Effector CD8-positive, alpha-beta T cell (primary cell): ENCODE measurements around the gene UBA1.

Source experiments
- DNase-seq: peaks from one replicate; lab custom pipeline; 2025; lab: John Stamatoyannopoulos, UW

Gene UBA1

GRCh38 chrX:47169726-47170515 is 23.7 kb upstream of the UBA1 start:
- DNase-seq = no peak

DNA sequence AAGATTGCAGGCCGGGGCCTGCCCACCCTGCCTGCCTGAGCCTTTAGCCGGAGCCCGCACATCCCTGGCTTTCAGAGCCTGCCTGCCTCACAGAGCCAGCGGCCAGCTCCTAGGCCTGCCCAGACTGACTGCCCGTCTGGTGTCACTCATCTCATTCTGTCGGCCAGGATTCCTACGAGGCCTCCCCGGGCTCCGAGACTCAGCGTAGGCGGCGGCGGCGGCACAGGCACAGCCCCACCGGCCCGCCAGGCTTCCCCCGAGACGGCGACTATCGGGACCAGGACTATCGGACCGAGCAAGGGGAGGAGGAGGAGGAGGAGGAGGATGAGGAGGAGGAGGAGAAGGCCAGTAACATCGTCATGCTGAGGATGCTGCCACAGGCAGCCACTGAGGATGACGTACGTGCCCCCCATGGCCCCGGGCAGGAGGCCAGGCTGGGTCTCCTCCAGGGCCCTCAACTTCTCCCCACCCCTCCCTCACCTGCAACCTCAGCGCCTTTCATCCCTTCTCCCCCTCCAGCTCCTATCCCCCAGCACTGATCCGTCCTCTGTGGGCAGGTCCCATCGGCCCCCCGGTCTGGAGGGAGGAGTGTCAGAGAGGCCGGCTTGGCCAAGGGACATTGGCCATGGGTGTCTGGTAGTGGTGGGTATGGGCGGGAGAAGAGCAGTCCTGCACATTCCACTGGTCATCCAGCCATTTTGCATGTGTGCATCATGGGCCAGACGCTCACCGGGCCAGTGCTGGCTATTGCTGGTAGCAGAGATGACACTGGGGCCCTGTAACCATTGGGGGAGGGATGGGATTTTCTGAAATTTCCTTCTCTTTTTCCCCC is 22.6 kb upstream of the UBA1 start:
- no peak for DNase-seq

DNA sequence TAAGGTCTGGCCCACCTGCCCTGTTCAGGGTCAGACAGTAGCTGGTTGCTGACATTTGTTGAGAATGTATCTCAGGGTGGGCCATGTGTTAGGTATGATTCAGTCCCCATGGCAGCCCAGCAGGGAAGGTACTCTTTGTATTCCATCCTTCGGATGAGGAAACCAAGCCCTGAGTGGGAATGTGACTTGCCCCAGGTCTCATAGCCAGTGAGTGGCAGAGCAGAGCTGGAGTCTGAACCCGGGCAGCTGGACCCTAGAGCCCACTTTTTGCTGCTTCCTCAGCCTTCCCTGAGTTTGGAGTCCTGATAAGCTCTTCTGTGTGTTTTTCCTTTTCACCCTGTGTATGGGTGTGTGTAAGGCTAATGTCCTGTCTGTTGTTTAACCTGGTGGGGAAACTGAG is 21.6 kb upstream of the UBA1 start:
- no peak for DNase-seq

DNA sequence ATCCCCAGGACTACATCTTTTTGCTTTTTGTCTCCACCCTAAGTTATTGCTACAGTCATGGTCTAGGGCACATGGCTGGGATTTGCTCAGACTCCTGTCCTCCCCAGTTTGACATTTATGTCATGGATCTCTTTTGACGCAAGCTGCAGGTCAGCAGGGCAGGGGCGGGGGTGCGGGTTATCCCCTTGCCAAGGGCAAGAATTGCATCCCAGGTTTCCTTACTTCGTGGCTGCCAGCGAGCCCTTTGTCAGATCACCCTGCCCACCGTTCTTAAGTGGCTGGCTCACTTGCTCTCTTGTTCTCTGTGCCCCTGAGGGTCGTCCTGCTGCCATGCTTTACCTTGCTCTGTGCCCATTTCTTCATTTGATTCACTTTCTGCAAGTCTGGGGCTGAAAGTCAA is 21.1 kb upstream of the UBA1 start:
- no peak for DNase-seq

DNA sequence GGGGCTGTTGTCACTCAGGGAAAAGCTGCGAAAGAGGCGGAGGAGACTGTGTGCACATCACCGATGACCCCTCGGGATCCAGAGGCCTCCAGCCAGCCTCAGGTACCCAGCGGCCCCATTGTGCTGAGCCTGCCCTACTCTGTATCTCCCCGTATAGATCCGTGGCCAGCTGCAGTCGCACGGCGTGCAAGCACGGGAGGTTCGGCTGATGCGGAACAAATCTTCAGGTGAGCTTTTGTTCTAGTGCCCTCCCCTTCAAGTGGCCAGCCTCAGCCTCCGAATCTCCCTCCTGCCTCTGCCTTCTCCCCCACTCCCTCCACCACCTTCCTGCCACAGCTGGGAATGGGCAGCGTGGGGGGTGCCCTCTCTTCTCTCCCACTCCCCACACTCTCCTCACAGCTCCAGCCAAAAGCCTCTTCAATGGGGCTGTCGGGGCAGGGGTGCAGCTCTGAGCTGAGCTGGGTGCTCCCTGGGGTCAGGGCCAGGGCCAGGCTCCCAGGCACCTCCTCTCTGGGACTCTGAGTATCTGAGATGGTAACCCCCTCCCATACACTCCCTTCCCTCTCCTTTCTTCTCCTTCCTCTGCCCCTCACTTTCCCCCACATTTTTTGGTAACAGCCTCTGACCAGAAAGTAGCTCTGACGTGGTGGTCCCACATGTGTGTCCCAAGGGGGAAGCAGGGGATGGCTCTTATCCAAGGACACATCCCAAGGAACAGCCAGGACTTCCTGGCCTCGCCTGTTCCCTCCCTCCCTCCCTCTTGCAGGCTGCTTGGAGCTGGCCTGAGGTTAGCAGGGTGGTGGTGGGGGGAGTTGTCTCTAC is 20.4 kb upstream of the UBA1 start:
- no peak for DNase-seq

DNA sequence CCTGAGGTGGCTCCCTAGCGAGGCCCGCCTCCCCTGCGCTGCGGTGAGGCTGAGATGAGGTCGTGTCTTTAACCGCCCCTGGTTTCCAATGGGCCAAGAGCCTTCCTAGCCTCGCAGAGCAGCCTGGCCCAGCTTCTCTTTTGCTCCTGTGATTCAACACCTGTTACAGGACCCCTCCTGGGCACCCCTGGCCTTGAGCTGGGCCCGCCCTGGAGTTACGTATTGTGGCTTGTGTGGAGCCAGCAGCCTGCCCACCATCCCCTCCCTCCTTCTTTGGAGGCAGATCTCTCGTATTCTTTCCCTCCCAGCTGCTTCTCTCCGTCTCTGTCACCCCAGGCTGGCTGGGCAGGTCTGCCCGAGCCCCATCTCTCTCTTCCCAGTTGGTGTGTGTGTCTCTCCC is 19.3 kb upstream of the UBA1 start:
- no peak for DNase-seq

DNA sequence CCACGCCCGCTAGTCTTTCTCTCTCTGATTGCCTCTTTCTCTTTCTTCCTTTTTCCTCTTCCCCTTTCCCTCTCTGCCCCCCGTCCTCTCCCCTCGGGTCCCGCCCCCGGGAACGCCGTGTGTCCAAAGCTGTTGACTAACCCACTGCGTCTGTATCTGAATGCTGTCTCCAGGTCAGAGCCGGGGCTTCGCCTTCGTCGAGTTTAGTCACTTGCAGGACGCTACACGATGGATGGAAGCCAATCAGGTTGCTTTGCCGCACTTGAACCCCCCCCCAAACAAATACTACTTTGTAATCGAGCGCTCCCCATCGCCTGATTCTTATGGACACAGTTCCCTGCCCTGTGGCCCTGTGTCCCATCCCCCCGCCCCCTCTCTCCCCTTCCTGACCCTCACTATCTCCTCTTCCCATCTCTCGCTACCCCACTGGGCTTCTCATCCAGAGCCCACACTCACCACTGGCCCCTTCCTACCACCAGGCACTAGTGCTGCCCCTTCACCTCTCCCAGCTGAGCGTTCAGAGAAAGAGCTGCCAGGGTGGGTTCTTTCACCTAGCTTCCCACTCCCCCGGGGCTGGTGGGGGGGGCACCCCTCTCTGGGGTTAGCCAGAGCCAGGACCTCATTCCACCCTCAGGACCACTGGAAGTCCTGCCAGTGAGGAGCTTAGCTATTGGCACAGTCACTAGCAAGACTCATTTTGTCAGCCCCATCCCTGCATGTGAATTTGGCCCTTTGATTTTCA is 18.6 kb upstream of the UBA1 start:
- DNase-seq = no peak

GRCh38 chrX:47175588-47175980 is 18.0 kb upstream of the UBA1 start:
- DNase-seq = no peak

- DNase-seq = no peak
These were observed 17.4 kb upstream of the UBA1 start for GRCh38 chrX:47176101-47176740.

DNA sequence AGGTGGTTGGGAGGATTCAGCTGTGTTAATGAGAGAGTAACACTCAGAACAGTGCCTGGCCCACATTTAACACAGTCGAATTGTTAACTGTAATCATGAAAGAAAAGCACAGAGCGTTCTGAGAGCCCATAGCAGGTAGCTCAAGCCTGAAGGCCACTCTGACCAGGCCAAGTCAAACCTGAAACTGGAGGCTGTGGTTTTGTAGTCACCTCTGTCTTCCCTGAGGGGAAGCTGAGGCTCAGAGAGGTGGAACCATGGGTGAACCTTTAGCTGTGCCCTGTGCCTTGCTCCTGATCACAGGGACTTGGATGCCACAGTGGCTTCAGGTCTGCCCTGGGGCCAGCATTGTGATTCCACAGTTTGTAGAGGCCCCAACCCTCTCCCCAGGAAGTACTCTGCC is 16.6 kb upstream of the UBA1 start:
- no peak for DNase-seq

DNA sequence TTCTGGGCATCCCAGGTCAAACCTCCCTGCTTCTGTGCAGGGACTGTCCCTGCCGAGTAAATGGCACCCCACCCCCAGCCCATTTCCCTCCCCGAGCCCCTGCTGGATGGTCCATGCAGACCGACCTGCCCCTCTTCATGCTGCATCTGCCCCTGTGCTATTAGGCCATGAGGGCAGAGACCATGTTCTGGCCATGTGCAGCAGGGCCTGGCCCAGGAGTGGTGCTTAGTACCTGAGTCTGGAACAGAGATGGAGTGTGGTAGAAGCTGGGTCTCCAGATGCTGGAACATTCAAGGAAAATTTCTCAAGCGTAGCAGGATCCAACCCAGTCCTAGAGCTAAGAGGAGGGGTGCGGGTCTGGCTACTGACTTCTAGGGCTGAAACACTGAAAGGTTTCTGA is 15.3 kb upstream of the UBA1 start:
- DNase-seq = no peak

GRCh38 chrX:47179221-47179927 is 14.3 kb upstream of the UBA1 start:
- DNase-seq = no peak

GRCh38 chrX:47179928-47180255 is 13.7 kb upstream of the UBA1 start:
- DNase-seq = no peak

- no peak for DNase-seq
These were observed 13.3 kb upstream of the UBA1 start for GRCh38 chrX:47180346-47180745.

- no peak for DNase-seq
These were observed 12.3 kb upstream of the UBA1 start for GRCh38 chrX:47181301-47181700.

- DNase-seq = no peak
These were observed 11.4 kb upstream of the UBA1 start for GRCh38 chrX:47182106-47182700.

GRCh38 chrX:47184486-47184885 is 9.1 kb upstream of the UBA1 start:
- DNase-seq = no peak

GRCh38 chrX:47185241-47185640 is 8.4 kb upstream of the UBA1 start:
- DNase-seq = no peak

- no peak for DNase-seq
These were observed 7.4 kb upstream of the UBA1 start for GRCh38 chrX:47186096-47186740.
